Nephron progenitor cell (in vitro differentiated cells): ENCODE results near the gene MAPKAPK2.

Experiments used
- DNase-seq: peaks from one replicate; pipeline ENCODE4 v3.0.0; 2021
- H3K27ac Mint-ChIP-seq: 2 replicates; pipeline ENCODE4 v1.8.0; 2021; ENCODE audit warnings: mild to moderate bottlenecking, moderate library complexity, mixed read lengths
- H3K27me3 Mint-ChIP-seq: 2 replicates; pipeline ENCODE4 v1.8.0; 2021; ENCODE audit warnings: mild to moderate bottlenecking, low read depth, mixed read lengths; ENCODE audit not compliant: poor library complexity
- H3K36me3 Mint-ChIP-seq: 2 replicates; pipeline ENCODE4 v1.8.0; 2021; ENCODE audit warnings: low read depth, mixed read lengths
- H3K4me1 Mint-ChIP-seq: 2 replicates; pipeline ENCODE4 v1.8.0; 2021; ENCODE audit warnings: mixed read lengths
- H3K4me3 Mint-ChIP-seq: 2 replicates; pipeline ENCODE4 v1.8.0; 2021; ENCODE audit warnings: mild to moderate bottlenecking, moderate library complexity, mixed read lengths
- H3K9me3 Mint-ChIP-seq: 2 replicates; pipeline ENCODE4 v1.8.0; 2021; ENCODE audit warnings: mild to moderate bottlenecking, moderate library complexity, mixed read lengths
- TF ChIP-seq, protein P1 (sequence below): fragments of 200-600 bp; sonication (generic); IDR thresholded peaks from 2 replicates; pipeline ENCODE4 v1.5.0; 2021; ENCODE audit warnings: antibody characterized with exemption

MAPKAPK2 gene

DNA sequence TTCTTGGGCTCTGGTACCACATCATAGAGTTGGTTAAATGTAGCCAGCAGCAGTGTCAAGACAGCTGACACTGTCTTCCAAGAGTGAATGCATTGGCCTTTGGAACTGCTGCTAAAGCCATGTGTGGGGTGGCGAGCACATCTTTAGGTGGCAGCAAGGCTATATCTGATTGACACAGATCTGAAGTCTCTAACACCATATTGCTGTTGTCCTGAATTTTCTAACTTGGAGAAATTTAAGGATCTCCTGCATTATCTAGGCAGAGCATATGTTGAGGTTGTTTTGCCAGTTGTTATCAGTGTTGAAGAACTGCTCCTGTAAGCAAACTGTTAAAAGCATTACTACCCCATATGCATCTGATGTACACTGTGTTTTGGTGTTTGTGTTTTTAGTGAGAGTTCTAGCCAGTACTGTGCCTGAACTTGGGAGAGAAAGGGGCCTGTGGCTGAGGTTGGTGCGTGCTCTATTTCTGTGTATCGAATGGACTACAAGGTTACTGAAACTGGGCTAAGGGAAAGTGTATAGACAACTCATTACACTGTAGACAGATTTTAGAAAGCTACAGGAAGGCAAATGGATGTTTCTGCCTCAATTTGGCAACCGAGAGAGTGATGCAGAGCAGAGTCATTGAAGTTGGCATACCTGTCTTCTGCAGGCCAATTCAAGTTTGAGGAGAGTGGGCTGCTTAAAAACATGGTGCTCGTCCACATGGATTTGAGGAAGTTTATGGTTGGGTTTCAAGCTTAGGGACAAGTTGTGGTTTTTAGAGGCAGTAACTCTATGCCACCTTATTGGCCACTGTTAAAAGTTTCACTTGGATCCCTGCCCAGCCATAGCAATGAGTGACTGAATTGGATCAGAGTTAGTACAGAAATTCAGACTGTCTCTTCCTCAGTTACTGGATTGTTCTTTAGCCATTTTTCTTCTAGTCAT, 32.5 kb upstream of the MAPKAPK2 start:
- TF ChIP-seq, protein P1, sequence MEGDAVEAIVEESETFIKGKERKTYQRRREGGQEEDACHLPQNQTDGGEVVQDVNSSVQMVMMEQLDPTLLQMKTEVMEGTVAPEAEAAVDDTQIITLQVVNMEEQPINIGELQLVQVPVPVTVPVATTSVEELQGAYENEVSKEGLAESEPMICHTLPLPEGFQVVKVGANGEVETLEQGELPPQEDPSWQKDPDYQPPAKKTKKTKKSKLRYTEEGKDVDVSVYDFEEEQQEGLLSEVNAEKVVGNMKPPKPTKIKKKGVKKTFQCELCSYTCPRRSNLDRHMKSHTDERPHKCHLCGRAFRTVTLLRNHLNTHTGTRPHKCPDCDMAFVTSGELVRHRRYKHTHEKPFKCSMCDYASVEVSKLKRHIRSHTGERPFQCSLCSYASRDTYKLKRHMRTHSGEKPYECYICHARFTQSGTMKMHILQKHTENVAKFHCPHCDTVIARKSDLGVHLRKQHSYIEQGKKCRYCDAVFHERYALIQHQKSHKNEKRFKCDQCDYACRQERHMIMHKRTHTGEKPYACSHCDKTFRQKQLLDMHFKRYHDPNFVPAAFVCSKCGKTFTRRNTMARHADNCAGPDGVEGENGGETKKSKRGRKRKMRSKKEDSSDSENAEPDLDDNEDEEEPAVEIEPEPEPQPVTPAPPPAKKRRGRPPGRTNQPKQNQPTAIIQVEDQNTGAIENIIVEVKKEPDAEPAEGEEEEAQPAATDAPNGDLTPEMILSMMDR = no peak
- Mint-ChIP-seq H3K27ac (no peak overlapping the region), H3K27me3 (no peaks in the 10 kb centered on the region), H3K4me1 (peaks cover 18% of the 10 kb centered on the region), H3K36me3 (peaks cover 39% of the 10 kb centered on the region), H3K4me3 (no peak overlapping the region), H3K9me3 (no peaks in the 10 kb centered on the region)
- DNase-seq = no peak

DNA sequence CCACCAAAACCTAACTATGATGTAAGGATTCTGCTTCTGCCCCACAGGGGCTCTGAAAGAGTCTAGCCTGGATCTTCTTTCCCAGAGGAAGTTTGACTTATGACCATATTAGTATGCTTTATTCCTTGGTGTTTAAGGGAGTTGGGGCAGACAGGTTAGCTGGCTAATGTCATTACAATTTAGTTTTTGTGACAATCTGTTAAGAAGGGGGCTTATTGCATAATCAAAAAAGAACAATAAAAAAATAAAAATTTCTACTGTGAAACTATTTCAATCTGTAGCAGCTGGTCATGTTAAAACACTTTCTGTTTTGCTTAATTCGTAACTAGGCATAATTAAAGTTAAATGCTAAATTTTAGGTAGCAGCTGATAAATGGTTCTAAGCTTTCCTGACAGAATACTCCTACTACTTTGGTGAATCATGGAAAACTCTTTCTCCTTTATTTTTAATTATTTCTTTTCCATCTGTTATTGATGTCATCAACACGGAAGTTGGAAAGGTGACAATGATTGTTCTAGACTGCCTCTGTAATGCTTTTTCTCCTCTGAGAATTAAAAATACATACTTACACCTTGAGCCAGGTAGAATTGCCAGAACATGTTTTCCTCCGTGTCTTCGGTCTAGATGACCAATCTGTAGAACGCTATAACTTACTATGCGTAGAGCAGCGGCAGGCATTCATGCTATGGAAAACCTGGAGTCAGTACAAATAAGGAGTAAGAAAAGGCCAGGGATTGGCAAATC, 30.8 kb upstream of the MAPKAPK2 start:
- TF ChIP-seq, protein P1 = no peak
- Mint-ChIP-seq H3K27me3 (no peaks in the 10 kb centered on the region), H3K4me3 (no peak overlapping the region), H3K9me3 (no peaks in the 10 kb centered on the region), H3K27ac (no peak overlapping the region), H3K36me3 (peaks cover 27% of the 10 kb centered on the region), H3K4me1 (peaks cover 35% of the 10 kb centered on the region)
- DNase-seq = no peak

DNA sequence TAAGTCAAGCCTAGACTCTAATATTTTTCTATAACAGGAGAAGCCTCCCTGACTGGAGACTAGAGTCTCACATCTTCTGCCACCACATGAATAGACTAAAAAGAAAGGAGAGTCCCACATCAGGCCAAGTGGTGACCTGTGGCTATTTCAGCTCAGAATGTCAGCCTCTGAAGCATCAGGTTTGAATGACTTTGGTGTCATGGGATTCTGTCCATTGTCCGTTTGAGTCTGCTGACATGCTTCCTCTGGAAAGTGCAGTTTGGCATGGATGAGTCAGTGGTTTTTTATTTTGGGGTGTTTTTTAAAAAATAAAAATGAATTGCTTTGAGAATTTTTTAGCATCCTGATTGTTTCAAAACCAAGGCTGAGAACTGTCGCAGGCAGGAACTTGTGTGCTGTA, 29.9 kb upstream of the MAPKAPK2 start:
- Mint-ChIP-seq H3K9me3 (no peaks in the 10 kb centered on the region), H3K36me3 (peaks cover 19% of the 10 kb centered on the region), H3K27me3 (no peaks in the 10 kb centered on the region), H3K4me1 (peaks cover 45% of the 10 kb centered on the region), H3K27ac (peak overlapping the region; percentile 68), H3K4me3 (no peak overlapping the region)
- DNase-seq = no peak
- TF ChIP-seq, protein P1 = no peak

DNA sequence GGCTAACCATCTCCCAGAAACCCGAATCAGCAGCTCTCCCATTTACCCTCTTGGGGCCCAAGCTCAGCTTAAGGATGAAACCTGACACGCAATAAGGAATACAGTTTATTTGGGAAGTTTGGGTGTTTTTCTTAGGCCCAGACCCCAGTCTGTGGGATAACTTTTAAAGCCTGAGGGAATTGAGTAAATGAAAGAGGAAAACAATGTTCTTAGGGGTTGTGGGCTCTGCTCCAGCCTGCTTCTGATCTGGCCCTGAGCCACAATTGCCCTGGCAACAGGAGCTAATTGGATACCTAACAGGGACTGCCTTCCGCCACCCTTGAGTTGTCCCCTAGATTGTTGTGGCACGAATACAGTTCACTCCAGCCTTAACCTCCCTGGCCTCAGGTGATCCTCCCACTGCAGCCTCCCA, 29.2 kb upstream of the MAPKAPK2 start:
- no peaks in the 10 kb centered on the region for H3K9me3 Mint-ChIP-seq
- no peak for DNase-seq

DNA sequence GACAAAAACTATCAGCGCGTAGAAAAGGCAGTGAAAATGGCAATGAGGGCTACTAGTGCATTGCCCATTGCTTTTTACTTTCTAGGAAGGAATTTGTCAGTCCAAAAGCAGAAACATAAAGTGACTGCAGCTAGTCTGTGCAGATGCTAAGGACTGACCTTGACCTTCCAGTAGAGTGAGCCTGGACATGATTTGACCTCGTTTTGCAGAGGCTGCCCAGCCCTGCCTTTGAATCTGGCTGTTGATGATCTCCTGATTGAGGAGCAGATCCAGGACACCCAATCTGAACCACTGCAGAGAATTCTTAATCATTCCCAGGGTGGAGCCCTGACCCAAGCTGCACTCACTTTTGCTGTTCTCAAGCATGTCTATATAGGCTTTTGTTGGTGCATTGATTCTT, 27.8 kb upstream of the MAPKAPK2 start:
- TF ChIP-seq, protein P1 = no peak
- Mint-ChIP-seq H3K9me3 (no peaks in the 10 kb centered on the region), H3K4me3 (no peak overlapping the region), H3K36me3 (peaks cover 5% of the 10 kb centered on the region), H3K27me3 (no peaks in the 10 kb centered on the region), H3K27ac (no peak overlapping the region), H3K4me1 (peaks cover 51% of the 10 kb centered on the region)
- DNase-seq = no peak

More for the DNA sequence above, 29.2 kb upstream of the MAPKAPK2 start:
- Mint-ChIP-seq H3K27ac (peak overlapping the region; percentile 68), H3K4me3 (no peak overlapping the region), H3K4me1 (peaks cover 48% of the 10 kb centered on the region), H3K27me3 (no peaks in the 10 kb centered on the region), H3K36me3 (peaks cover 16% of the 10 kb centered on the region)
- TF ChIP-seq, protein P1 = no peak
